ENCODE measurements around the gene ATP6V1A.
A peak's percentile ranks its signal among the peaks of the same experiment; 100 is the strongest.

ATP6V1A gene

GRCh38 chr3:113775516-113775915, 28.7 kb downstream of the ATP6V1A start:
- TF ChIP-seq POLR2A (IDR thresholded peaks at IDR 0.05; ENCODE audit: extremely low read depth, insufficient read length) (no peak), MYC (IDR thresholded peaks at IDR 0.05; ENCODE audit: low read depth, low read length) (no peak), MAX (IDR thresholded peaks at IDR 0.05; ENCODE audit: low read depth, low read length) (no peak), CTCF (IDR thresholded peaks at IDR 0.05; ENCODE audit: low read depth, low read length) (no peak)
- H3K4me3 ChIP-seq (ENCODE audit: low read depth, low read length): no peak overlapping the region
- no peak for DNase-seq (ENCODE audit: low read depth)

- H3K4me3 ChIP-seq (ENCODE audit: low read depth, low read length): no peak overlapping the region
- TF ChIP-seq MAX (IDR thresholded peaks at IDR 0.05; ENCODE audit: low read depth, low read length) (no peak), MYC (IDR thresholded peaks at IDR 0.05; ENCODE audit: low read depth, low read length) (no peak), CTCF (IDR thresholded peaks at IDR 0.05; ENCODE audit: low read depth, low read length) (no peak), POLR2A (IDR thresholded peaks at IDR 0.05; ENCODE audit: extremely low read depth, insufficient read length) (no peak)
- DNase-seq (ENCODE audit: low read depth): no peak
These were observed 29.7 kb downstream of the ATP6V1A start for GRCh38 chr3:113776564-113776963.

GRCh38 chr3:113783463-113783862, 36.6 kb downstream of the ATP6V1A start:
- peak; percentile 43 for DNase-seq (ENCODE audit: low read depth)
- no peak overlapping the region for H3K4me3 ChIP-seq (ENCODE audit: low read depth, low read length)
- TF ChIP-seq POLR2A (IDR thresholded peaks at IDR 0.05; ENCODE audit: extremely low read depth, insufficient read length) (no peak), MYC (IDR thresholded peaks at IDR 0.05; ENCODE audit: low read depth, low read length) (no peak)

GRCh38 chr3:113783980-113784379, 37.1 kb downstream of the ATP6V1A start:
- no peak overlapping the region for H3K4me3 ChIP-seq (ENCODE audit: low read depth, low read length)
- TF ChIP-seq CTCF (IDR thresholded peaks at IDR 0.05; ENCODE audit: low read depth, low read length) (no peak), POLR2A (IDR thresholded peaks at IDR 0.05; ENCODE audit: extremely low read depth, insufficient read length) (no peak), MYC (IDR thresholded peaks at IDR 0.05; ENCODE audit: low read depth, low read length) (no peak), MAX (IDR thresholded peaks at IDR 0.05; ENCODE audit: low read depth, low read length) (no peak)
- peak; percentile 3 for DNase-seq (ENCODE audit: low read depth)

GRCh38 chr3:113791381-113791780, 44.5 kb downstream of the ATP6V1A start:
- no peak overlapping the region for H3K4me3 ChIP-seq (ENCODE audit: low read depth, low read length)
- TF ChIP-seq MYC (IDR thresholded peaks at IDR 0.05; ENCODE audit: low read depth, low read length) (no peak), MAX (IDR thresholded peaks at IDR 0.05; ENCODE audit: low read depth, low read length) (no peak)
- no peak for DNase-seq (ENCODE audit: low read depth)

- H3K4me3 ChIP-seq (ENCODE audit: low read depth, low read length): no peak overlapping the region
- no peak for TF ChIP-seq POLR2A (IDR thresholded peaks at IDR 0.05; ENCODE audit: extremely low read depth, insufficient read length)
- TF ChIP-seq CTCF (IDR thresholded peaks at IDR 0.05; ENCODE audit: low read depth, low read length): no peak
- no peak for TF ChIP-seq MAX (IDR thresholded peaks at IDR 0.05; ENCODE audit: low read depth, low read length)
- TF ChIP-seq MYC (IDR thresholded peaks at IDR 0.05; ENCODE audit: low read depth, low read length): no peak
- DNase-seq (ENCODE audit: low read depth): peak; percentile 23
These were observed 47.7 kb downstream of the ATP6V1A start for GRCh38 chr3:113794526-113794925.

- DNase-seq (ENCODE audit: low read depth): no peak
- TF ChIP-seq POLR2A (IDR thresholded peaks at IDR 0.05; ENCODE audit: extremely low read depth, insufficient read length): no peak
- no peak for TF ChIP-seq CTCF (IDR thresholded peaks at IDR 0.05; ENCODE audit: low read depth, low read length)
- no peak for TF ChIP-seq MAX (IDR thresholded peaks at IDR 0.05; ENCODE audit: low read depth, low read length)
- no peak for TF ChIP-seq MYC (IDR thresholded peaks at IDR 0.05; ENCODE audit: low read depth, low read length)
- no peak overlapping the region for H3K4me3 ChIP-seq (ENCODE audit: low read depth, low read length)
These were observed 48.9 kb downstream of the ATP6V1A start for GRCh38 chr3:113795693-113796092.

All from NB4 (cell line).